IPS DF 4.7 (cell line): ENCODE data around the gene NPSR1.
"Not testable (repeated sequence)": the region's sequence is repeated elsewhere in the genome, so short reads cannot be mapped to it uniquely, and the experiment has no call there.

Experiments used
- DNase-seq: peaks from one replicate; pipeline ENCODE4 v3.0.0-alpha.2; 2013; ENCODE audit warnings: low spot score; ENCODE audit errors: extremely low read depth

The NPSR1 gene

DNA sequence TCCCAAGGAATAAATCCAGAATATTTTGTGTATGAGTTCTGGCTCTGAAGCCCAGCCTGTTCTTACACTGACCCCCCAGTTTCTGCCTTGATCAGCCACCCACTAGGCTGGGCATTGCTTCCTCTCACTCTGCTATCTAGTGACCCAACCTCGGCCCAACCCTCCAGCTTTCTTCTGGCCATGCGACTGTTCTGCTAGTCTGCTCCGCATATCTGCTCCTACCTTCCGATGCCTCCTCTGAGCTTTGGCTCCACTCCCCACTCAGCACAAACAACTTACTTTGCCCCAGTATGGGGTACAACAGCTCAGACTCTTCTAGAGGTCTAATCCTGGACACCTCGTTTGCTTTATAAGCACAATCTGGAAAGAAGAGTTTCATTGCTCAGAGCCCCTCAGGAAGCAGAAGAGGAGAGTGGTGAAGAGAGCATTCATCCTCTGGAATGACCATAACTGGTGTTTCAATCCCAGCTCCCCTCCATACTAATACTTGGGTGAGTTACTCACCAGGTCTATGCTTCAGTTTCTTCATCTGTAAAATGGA, 99.6 kb downstream of the NPSR1 start:
- DNase-seq = no peak

DNA sequence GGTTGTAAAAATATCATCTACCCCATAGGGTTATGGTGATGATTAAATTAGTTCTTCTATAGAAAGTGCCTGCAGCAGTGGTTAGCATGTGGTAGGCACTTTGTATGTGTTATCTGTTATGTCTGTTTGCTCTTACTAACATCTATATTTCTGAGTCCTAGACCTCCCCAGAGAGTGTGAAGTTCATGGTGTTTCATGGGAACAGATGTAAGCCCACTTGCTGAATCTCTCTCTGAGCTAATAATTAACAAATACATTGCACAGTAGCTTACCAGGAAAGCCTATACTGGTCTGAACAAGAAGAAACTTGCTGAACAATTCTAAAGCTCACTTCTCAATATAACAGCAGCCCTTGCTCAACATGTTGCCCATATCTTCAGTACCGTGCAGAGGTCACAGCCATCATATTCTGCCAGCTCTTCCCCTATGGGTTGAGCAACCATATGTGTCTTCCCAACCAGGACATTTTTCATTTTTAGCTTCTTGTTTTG, 100.1 kb downstream of the NPSR1 start:
- DNase-seq = no peak

DNA sequence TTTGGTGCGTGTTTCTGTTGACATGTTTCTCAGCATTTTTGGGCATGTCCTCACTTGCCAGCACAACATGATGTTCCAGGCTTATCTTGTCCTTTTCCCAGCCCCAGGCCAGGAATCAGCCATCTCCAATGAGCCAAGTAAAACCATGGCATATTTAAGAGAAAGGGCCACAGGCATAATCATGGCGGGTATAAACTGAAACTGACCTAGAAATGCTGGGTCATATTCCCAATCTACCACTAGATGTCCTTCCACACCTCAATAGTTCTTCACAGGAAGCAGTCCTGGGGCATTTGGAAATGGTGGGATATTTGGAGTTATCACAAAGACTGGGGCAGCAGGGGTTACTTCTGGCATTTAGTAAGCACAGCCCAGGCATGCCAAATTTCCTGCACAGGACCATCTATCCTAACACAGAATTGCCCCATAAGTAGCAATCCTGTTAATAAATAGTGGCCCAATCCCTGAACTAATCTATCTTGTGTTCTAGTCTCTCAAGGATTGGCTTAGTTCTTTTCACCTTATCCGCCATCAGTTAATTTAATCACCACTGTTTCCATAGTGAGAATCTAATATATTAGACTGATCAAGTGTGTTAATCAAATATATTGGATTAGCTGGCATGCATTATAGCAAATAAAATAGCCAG, 101.6 kb downstream of the NPSR1 start:
- DNase-seq = peak; percentile 60

DNA sequence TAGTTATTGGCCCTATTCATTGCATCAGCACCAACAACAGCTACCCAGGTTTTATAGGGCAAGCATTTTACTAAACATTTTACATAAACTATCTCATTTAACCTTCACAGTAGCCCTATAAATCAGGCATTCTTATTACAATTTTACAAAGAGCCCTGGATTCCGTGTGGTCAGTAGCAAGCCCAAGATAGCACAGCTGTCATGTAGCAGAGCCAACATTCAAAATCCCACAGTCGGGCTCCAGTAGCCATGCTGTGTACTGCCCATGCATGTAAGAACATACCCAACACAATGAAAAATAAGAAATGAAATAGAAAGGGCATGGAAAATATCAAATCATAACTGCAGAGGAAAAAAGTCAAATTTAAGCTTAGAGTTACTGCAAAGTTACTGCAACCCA, 102.3 kb downstream of the NPSR1 start:
- no peak for DNase-seq

DNA sequence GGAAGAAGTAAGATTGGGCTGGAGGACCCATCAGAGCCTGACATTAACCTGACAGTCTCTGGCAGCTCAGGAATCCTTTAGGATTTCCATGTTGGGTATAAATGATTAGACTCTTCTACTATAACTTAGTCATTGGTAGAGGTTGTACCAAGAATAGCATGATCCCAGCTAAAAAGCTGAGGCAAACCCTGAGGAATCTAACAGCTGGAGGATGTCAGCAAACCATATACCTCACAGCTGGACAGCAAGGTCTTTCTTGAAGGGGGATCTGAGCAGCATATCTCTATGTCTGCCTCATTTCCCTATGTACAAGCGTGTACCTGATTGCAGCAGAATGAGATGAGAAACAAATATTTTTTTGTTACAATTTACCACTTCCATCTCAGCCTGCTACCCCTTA, 103.2 kb downstream of the NPSR1 start:
- no peak for DNase-seq

DNA sequence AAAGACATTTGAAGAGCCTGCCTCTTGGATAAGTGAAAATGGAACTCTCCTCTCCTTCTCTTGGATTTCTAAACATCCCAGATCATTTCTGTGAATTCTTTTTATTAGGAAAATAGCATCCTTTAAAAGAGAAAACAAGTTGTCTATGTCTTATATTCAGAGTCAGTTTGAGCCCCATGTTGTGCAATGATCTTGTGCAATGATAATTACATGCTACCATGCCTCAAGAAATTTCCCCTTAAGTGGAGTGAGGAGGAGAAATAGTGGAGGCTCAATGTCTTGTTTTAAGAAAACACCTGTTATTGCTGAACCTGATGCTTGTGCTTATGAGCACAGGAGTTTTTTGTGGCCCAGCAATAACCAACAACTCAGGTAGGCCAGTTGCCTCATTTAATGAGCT, 103.6 kb downstream of the NPSR1 start:
- DNase-seq = no peak

DNA sequence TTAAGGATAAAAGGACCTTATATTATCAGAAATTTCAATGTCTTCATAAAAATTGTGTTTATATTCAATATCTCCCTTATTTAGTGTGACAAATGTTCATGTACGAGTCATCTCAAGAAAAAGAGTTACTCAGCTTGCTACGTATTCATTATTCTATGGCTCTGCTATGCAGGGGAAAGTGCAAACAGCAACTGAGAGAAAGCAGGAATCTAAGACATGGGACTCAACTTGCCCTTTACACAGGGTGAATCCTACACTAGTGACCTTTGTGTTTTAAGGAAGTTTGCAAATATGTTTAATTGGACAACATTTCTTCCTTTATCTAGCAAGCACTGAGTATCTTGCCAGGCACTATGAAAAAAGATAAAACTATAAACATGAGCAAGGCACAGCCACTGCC, 104.7 kb downstream of the NPSR1 start:
- DNase-seq = no peak

DNA sequence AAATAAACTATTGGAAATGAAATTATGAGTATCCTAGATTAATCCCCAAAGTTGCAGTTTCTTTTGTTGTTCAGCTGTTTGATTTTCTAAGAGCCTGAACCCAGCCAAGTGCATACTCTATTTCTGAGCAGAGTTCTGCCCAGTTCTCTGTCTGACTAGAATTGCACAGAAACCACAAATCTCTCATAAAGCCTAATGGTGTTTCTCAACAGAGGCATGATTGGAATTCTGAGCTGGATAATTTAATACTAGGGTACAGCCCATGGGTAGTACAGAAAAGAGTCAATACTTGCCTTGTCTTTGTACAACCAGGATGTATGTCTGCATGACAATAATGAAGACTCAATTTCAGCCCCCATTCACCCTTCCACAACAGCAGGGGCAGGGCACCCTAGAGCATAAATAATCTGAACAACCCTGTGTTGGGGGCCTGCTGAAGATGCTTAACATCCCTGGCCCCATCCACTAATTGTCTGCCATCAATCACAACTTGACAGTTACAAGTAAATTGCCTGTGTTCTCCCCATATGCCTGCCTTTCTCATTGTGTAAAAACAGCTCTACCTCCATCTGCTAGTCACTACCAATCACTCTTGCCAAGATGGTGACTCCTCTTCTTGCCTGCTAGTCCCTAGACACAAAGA, 114.4 kb downstream of the NPSR1 start:
- DNase-seq = no peak

DNA sequence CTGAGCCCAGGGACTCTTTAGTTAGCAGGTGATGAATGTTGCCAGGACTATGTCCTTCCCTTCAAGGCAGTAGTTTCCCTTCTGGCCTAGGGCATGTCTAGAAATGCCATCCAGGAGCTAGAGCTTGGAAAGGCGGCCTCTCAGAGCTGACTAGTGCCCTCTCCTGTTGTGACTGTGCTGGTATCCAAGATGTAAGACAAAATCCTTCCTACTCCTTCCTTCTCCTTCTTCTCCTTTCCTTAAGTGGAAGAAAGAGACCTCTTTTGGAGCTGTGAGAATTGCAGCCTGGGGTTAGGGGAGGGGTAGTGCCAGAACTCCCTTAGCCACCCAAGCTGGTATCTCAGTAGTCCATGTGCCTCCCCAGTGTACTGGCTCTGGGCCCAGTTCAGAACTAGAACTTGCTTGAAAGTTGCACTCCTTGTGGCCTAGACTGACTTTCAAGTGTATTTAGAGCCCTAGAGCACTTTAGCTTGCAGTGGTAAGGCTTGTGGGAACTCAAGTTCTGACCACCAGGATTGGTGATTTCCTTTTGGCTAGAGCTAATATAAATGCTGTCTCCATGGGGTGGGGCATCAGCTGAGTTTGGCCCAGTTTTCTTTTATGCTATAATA, 118.8 kb downstream of the NPSR1 start:
- no peak for DNase-seq

DNA sequence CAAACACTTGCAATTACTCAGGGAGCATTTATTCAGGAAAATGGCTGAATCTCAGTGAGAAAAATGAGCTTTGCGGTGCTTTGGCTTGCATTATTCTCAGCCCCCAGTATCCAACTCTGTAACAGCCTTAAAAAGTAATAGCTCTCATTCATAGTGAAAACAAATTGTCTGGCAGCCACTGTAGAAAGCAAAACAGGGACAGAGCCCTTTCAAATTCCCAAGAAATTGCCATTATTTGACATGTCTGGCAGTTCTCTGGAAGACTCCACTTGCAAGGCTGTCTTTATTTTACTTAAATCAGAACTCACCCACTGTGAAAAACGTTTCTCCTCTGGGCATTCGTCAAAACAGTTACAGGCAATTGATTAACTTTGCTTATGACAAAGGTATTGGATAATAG, 122.5 kb downstream of the NPSR1 start:
- no peak for DNase-seq

DNA sequence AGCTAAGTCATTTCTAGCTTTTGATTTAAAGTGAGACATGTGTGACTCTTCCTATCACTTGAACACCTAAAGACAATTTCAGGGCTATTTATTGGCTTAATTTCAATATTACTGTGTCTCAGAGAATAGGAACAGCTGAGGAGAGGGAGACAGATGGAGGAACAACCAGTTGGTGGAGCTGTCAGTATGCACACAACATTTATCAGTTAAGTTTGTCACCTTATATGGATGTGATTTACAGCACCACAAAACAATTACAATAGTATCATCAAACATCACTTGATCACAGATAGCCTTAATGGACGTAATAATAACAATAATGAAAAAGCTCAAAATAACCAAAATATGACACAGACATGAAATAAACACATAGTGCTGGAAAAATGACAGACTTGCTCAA, 129.6 kb downstream of the NPSR1 start:
- no peak for DNase-seq

DNA sequence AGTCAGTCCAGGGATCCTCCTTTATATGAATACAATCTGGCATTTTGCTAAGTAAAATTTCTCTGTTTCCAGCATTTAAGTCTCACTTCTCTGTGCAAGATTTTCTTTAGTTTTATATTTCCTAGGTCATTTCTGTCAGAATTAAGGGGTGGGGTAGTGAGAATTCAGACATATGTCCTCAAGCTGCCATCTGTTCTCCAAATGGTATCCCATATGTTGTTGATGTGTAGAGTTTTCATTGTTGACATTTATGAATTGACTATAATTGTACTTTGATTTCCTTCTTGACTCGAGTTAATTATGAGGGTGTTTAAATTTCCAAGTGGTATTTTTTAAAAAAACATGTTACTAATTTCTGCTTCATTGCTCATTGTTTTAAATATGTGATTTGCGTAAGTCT, 148.8 kb downstream of the NPSR1 start:
- DNase-seq = no peak

DNA sequence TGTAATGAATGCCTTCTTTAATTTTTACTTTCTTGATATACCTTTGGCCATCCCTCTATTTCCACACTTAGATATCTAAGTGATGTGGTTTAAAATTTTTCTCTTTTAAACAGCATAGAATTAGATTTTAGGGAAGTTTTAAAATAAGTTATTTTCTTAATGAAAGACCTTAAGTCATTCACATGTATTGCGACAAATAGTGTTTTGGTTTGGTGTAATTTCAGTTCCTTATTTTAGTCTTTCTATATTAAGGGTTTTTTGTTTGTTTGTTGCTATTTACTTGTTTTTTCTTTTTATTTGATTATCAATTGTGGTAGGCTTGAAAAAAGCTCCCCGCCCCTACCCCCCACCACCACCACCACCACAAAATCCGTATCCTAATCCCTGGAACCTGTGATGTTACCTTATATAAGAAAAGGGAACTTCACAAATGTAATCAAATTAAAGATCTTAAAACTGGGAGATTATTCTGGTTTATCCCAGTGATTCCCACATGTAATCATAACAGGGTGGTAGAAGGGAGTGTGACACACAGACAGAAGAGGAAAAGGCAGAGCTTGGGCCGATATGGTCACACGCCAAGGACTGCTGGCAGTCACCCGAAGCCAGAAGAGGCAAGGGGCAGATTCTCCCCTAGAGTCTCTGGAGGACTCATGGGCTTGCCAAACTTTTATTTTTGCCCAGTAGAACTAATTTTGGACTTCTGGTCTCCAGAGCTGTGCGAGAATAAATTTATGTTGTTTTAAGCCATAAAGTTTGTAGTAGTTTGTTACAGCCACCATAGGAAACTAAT, 149.7 kb downstream of the NPSR1 start:
- DNase-seq = no peak

DNA sequence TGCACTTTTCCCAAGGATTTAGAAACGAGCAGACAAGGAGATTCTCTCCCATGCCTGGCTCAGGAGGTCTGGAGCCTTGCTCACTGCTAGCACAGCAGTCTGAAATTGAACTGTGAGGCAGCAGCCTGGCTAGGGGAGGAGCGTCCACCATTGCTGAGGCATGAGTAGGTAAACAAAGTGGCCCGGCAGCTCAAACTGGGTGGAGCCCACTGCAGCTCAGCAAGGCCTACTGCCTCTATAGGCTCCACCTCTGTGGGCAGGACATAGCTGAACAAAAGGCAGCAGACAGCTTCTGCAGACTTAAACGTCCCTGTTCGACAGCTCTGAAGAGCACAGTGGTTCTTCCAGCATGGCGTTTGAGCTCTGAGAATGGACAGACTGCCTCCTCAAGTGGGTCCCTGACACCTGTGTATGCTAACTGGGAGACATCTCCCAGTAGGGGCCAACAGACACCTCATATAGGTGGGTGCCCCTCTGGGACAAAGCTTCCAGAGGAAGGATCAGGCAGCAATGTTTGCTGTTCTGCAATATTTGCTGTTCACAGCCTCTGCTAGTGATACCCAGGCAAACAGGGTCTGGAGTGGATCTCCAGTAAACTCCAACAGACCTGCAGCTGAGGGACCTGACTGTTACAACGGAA, 156.3 kb downstream of the NPSR1 start:
- DNase-seq = not testable (repeated sequence)

DNA sequence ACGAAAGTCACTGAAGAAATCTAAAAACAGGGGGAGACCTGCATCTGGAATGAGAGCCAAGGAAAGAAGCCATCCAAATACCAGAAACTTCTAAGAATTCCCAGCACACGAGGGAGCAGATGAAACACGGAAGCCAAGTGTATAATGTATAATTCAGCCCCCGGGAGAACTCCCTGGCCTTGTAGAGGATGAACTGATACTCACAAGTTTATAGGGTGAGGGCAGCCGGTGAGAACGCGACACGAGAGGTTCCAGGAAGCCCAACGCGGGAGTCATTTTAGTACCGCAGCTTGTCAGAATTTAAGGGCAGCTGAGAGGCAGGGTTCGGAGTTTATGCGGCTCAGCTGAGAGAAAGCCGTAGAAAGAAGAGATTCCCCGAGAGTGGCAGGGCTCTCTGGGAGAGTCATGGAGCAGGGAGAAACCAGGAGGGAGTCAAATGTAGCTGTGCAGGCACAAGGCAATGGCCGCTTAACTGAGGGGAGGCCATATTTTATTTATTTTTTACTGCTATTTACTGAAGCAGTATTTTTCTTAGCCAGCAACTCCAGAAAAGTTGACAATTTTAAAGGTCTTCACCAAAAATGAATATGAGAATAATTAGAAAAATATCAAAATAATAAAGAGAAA, 164.0 kb downstream of the NPSR1 start:
- no peak for DNase-seq

DNA sequence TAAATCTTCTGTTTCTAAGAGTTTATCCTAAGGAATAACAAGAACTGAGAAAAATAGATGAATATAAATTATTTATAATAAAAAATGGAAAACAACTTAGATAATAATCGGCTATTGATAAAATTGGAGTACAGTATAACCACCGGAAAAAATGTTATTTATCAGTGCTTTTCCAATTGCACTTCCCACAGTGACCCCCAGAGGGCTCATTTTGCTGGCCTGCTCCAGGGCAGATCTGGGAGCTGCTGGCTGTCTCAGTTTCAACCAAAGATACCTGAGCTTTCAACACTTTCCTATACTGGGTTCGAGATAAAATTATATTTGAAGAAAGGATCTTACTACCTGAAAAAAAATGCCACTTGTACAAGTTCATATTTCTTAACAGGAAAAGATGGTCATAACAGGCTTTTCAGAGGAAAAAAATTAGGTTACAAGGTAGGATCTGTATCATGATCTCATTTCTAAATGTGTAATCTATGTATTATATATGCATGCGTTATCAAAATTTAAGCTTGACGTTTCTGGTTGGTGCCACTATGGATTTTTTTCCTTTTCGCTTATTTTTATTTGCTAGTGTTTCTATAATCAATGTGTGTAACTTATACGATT, 165.7 kb downstream of the NPSR1 start:
- DNase-seq = no peak

DNA sequence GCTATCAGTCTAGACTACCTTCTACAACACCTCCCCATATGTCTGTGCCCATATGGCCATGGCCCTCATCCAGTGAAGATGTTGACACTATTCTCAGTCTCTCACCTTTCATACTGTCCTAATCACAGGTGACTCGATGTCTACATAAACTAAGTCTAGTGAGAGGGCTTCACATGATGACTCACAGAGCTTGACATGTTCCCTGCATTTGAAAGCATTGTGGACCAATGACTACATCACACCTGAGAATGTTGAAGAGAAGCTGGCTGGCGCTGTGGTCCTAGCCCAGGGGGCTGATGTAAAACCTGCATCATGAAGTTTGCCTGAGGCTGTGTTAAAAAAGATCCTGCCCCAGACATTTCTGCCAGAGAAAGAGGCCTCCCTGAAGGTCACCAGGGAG, 167.2 kb downstream of the NPSR1 start:
- no peak for DNase-seq

DNA sequence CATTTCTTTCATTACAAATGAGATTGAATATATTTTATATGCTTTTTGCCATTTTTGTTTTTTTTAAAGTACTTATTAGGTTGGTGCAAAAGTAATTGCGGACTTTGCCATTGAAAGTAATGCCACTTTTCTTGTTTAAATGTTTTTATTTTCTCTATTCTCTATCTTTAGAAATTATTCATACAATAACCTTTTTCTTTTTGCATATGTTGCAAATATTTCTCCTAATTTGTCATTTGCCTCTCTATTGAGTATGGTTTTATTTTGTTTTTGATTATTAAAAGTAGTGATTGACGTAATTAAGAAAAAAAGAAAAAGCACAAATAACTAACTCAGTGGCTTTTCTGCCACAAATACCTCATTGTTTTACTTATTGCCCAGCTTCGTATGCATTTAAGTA, 172.4 kb downstream of the NPSR1 start:
- DNase-seq = no peak

DNA sequence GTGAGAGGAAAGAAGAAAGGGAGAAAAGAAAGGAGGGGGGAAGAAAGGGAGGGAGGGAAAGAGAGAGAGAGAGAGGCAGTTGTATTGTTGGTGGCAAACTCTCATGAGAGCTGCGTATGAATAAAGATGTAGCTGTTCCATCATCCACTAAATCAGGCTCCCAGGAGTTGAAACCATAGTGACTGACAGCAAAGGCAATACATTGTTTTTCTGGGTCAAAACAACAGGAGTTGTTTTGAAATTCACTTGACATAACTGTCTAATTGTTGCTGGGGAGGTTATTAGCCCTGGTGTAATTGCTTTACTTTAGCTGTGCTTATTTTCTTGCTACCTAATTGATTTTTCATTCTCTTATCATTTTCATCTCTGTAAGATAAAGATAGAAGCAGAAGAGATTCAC, 173.4 kb downstream of the NPSR1 start:
- no peak for DNase-seq

DNA sequence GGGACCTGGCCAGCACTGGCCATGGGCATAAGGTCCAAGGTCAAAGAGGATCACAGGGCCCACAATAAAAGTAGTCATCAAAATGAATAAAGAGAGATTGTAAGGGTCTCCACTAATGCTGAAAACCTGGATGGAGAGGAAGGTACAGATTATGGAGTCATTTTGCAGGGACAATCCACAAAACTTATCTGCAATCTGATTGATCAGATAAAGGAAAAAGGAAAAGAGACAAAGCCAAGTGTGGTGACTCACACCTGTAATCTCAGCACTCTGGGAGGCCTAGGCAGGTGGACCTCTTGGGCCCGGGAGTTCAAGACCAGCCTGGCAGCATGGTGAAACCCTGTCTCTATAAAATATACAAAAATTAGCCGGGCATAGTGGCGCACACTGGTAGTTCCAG, 174.0 kb downstream of the NPSR1 start:
- DNase-seq = no peak
